ENCODE results near the gene FARS2.

The FARS2 gene

DNA sequence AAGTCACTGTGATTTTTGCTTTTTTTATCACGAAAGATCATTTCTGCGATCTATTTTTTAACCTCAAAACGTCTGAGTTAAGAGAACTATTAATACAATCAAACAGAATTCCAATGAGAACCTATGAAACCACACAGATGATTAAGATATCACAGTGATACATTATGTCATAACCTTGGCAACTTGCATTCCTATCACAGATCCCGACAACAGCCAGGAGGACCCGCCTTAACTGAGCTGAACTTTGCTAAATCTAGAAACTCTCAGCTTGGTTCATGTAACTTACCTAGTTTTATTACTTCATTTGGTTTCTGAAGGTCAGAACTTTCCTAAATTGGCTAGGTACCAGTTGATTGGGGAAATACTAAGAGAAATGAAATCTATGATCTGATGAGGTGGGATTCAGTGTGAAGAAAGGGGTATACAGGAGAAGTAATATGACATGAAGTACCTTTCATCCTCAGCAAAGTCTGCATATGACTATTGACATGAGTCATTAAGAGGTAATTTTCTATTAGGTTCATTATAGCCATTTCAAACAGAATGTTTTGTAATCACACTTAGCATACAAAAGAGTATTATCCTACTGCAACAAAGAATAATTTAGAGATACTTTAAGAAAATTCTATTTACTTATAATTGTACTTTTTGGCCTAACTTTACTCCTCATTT lies 11.7 kb upstream of the FARS2 start:
- DNase-seq = no peak

DNA sequence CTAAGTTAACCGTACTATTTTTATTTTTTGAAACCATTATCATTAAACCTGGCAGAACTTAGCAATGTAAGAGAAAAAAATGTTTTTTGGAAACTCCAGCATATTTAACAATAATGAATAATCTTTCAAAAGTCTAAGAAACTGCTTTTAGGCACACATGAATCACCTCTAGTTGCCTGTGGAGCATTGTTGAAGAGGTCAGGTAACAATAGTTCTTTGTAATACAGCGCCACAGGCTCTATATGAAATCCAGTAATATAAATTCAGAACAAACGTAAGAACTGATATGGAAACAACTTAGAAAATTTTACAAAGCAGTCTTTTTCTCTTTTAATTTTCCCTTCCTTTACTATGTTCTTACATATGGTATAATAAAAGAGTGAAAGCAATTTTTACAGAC lies 10.9 kb upstream of the FARS2 start:
- DNase-seq = no peak

DNA sequence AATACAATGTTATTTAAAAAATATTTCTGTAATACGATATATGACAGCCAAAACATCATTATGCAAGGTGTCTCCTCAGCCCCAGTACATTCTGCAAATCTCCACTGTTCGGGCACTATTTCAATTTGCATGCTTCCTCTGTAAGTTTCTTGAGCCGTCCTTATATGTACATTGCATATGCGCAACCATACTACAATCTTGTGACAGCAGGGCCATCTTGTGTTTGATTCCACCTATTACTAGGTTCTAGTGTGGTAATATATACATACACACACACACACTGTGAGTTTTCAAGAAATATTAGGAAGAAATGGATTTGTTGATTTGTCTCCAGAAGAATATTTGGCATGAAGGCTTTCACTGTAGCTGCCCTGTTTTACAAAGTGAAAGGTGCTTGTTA lies 10.4 kb upstream of the FARS2 start:
- no peak for DNase-seq

DNA sequence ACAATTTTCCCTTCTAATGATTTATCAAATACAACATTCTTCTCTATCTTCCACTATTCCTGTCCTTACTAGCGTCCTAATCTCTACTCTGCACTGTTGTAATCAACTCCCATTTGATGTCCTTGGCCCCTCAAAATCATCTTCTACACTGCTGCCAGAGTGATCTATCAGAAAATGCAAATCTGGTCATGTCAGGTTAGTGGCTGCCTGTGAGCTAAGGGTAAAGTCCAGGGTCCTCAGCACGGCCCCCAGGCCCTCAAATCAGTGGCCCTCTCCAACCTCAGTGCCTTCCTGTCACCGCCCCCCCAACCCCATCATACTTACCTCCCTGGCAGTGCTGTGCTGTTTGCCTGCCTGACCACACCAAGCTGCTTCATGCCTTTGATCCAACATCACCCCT lies 4.4 kb upstream of the FARS2 start:
- DNase-seq = no peak

DNA sequence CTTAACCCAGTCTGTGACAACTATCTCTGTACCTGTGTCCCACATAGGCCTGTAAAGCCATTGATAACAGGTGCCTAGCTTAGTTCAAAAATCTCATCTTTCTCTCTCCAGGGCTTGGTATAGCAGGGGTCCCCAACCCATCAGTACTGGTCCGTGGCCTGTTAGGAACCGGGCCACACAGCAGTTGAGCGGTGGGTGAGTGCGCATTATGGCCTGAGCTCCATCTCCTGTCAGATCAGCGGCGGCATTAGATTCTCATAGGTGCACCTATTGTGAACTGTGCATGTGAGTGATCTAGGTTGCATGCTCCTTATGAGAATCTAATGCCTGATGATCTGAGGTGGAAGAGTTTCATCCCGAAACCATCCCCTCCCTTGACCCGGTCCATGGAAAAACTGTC lies 3.9 kb upstream of the FARS2 start:
- DNase-seq = no peak

DNA sequence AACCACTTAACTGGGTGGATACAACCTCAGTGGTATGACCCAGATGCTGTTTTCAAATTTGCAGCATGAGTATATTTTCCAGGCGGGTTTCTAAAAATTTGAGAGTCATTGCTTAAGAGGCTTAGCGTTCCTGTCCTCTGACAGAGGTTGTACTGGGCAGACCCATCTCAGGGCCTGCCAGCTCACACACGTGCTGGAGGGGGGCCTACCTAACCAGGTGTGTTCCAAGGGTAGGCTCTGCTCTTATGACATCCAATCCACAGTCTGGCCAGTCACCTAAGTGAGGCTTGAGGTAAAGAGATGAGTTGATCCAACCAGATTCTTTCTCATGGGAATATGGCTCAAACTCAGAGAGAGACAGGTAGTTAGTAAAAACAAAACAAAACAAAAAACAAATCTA lies 1.9 kb upstream of the FARS2 start:
- no peak for DNase-seq

DNA sequence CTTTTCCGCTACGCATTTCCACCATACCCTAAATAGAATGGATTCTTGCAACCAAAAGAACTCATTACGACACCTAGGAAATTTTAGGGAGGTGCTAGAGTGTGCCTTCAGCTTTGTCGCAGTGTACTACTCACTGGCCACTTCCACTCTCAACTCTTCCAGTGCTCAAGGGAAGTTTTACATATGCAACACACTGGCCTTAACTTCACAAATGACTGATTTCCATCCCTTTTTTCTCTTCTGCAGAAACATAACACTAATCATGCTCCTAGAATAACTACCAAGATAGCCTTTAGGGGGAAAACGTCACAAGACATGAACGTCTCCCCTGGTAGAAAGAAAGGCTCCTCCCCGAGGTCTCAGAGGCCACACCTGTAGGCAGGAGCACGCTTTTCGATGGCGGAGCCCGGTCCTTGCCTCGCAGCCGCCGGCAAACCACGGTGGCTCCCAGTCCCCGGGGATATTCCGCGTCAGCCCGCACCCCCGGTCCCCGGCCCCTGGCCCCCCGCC lies 1.1 kb upstream of the FARS2 start:
- DNase-seq = peak in 7 of 14 donors; percentile 35 to 89 (median 72)

DNA sequence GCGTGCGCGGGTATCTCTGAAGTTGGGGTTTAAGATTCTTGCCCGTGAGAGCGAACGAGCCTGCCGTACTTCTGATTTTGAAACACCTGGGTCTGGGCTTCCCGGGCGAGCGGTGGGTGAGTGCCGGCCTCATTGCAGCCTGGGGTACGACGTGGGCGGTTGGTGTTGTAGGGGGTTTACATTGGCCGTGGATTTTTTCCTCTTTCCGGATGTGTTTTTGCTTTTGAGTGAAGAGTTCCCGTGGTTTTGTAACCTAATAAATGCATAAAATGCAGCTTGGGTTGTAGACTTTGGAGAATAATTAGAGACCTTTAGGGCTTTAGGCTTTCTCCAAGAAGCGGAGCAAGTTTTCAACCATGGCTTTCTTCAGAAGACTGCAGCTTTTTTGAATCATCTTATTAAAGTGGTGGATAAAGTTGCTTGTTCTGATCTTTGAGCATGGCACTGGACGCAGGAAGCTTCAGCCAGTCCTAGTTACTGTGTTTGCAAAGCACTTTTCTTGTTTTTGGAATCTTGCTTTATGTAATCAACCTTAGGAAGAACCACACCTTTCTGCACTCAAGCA lies 314 bp downstream of the FARS2 start:
- DNase-seq = no peak

DNA sequence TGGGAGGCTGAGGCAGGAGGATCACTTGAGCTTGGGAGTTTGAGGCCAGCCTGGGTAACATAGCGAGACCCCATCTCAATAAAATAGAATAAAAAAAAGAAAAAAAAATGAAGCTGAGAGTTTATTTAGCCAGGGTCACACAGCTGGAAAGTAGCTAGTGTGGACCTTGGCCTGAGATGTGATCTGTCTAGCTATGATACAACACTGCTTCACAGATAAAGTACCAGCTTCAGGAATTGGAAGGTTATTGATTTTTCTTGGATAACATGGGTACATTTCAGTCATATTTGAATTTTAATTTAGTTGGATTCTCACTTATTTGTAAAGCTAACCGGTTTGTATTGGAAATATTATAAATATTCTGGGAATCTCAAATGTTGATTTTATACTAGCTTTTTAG lies 5.1 kb downstream of the FARS2 start:
- DNase-seq = no peak

DNA sequence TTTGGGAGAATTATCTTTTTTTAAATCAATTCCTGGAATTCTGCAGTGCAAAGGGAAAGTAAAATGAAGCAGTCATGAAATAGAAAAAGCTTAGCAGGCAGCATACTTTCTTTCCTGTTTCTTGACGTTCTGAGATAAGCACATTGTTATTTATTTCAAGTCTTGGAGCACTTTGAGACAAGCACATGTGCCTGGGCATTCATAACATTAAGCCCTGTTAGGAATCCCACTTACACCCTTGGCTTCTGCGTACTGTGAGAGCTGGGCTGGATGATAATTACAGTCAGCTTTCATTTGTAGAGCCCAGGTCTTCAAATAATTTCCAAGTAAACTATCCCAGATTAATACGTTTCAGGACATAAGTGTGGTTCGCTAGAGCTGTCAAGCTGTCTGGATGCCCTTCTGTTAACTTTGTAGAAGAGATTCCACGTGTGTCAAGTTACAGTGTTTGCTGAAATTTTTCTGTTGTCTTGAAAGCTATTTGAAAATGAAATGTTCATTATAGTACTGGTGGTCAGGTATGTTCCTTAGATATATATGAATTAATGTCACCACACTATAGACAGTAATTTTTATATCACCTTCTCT lies 8.9 kb downstream of the FARS2 start:
- no peak for DNase-seq

DNA sequence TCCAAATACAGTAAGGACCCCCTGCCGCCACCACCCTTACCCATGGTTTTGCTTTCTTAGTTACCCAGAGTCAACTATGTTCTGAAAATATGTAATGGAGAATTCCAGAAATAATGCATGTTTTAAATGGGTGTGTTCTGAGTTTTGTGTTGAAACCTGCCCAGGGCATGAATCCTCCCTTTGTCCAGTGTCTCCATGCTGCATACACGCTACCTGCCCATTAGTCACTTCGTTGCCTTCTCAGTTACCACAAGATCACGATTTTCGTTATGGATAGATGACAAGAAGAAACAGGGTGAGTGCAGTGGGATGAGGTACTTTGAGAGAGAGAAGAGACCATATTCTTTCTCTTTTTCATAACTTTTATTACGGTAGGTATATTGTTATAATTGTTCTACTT lies 10.6 kb downstream of the FARS2 start:
- DNase-seq = no peak

DNA sequence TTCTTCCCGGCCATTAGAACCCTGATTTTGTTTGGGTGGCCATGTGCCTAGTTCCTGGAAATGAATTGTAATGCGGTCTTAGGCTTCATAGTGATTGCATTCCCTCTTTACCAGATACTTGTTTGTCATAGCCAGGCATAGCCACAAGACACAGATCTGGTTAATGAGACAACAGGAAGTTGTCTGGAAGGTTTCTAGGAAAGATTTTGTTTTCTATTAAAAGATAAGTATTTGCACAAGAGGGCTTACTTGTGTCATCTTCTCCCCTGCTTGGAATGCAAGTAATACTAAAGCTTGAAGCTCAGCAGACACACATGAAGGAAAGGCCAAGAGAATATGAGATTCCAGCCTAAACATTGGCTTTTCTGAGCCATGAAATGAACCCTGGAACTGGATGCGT lies 12.9 kb downstream of the FARS2 start:
- no peak for DNase-seq

DNA sequence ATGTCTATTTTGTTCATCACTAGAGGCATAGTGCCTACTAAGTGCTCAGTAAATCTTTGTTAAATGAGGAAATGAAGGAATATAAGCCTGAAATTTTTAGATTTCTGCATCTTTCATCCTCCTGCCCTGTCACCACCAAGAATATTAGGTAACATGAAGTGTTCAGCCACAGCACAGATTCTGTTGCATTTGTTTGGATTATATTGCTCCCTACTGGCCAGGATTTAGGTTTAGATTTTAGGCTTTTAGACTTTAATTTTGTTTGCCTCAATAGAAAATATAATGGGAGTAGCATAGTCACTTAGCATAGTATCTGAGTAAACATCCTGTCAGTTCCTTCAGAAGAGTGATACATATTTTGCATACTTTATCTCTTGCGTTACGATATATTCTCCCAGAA lies 14.2 kb downstream of the FARS2 start:
- no peak for DNase-seq

DNA sequence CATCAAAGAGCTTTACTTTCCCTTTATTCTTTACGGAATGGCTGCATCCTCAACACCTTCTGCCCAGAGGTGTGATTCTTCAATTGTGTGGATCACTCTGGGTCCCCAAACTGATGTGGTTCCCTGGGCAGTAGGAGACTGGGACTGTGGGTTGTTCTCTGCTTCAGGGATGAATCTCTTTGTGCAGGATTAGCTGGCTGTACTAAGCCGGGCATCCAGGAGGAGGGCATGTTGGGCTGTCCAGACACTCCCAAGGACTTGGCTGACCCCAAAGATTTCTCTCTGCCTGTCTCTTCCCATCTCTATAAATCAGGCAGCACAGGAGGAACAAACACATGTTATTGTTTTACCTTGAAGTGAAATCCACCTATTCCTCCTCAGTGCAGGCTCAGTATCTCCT lies 15.3 kb downstream of the FARS2 start:
- no peak for DNase-seq

DNA sequence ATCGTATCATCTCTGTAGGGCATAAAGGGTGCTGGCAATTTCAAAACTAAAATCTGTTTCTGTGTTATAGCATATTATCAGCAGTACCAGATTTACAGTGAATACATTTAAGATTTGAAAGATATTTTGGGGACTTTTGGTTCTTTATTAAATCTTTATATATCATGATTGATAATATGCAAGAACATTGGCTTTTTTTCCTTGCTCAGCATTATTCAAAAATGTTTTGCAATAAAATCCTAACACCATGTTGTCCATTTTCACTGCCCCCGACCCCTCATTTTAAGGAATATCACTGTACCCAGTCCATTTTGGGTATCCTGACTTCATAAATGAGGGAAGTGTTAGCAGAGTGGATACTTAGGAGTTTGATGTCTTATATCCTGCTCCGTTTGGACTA lies 16.3 kb downstream of the FARS2 start:
- no peak for DNase-seq

DNA sequence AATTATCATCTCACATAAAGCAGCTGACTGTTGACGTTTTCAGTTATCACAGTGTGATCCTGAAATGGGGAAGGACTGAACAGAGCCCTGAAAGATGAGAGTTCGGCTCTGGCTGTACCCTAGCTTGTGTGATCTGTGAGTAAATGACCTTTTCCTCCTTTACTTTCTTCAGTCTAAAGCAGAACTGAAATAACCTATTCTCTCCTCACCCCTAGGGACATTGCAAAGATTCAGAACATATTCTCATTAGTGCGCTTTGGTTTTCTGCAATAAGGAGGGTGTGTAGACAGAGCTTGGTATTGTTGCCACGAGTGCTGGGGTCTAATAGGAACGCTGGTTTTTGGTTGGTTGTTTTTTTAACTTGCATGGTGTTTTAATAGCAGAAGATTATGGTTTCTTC lies 16.7 kb downstream of the FARS2 start:
- DNase-seq = no peak

DNA sequence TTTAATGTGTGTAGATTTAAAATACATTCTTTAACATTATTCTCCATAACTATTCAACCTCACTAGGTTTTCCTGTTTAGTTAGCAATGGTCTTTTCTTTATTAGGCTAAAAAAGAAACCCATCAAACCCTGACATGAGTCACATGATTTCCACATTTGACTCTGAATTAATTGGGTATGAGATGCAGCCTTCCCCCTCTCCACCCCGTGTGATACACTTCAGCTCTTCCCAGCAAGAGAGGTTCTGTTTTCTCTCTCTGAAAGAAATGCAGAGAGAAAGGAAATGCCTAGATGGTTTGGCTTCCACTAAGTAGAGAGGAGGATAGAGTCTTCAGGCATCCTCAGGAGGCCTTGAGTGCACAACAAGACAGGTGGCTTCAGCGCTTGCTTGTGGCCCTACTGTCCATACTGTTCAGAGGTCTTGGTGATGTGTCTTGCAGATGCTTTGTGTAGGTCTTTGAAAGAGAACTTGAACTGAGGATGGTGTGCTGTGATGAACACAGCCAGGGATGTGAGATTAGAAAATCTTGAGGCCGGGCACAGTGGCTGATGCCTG lies 17.3 kb downstream of the FARS2 start:
- no peak for DNase-seq

DNA sequence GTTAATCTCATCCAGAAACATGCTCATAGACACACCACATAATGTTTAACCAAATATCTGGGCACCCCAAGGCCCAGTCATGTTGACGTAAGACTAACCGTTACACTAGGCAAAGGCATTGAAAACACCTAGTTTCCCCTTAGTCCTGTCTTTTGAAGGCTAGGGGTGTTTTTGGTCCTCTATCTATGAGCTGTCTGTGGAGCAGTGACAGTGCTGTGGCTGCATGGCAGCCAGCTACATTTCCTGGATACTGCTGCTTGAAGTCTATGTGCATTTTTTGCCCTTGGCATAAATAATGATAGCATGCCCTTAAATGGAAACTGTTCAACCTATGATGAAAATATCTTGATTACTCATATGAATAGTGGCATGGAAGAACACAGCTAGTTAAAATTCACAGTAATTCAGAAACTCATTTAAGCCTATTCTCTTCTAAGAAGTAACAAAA lies 18.6 kb downstream of the FARS2 start:
- no peak for DNase-seq

DNA sequence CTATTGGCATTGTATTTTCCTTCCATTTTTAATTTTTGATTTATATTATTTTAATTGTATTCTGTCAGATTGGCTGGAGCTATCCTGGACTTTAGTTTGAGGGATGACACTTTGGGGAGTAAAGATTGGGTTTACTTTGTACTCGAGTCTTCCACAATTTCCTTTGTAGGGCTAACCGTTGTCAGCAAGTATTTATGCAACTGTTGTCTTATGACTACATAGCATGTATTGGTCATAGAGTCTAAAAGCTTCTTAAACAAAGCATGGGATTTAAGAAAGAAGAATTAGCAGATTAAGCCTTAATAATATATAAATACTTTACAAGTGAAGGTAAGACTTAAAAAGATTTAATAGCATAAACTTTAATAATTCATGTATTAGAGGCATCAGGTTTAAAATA lies 19.6 kb downstream of the FARS2 start:
- DNase-seq = no peak

DNA sequence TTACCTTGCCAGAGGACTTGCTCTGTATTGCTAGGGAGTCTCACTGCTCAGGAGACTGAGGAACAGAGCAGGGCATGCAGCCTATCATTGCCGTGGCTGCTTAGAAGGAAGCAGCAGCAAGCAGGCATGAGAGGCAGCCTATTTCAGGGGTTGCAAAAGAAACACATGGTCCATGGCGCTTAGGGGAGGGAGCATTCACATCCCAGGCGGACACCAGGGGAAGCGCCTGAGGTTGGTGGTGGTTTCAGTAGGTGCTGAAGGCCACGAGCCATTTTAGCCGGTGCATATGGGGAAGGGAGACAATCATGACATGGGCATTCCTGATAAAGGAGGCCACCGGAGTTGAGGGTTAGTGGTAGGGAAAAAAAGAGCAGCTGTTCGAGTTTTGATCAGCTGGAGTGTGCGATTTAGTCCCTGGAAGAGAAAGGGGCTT lies 20.9 kb downstream of the FARS2 start:
- no peak for DNase-seq

DNA sequence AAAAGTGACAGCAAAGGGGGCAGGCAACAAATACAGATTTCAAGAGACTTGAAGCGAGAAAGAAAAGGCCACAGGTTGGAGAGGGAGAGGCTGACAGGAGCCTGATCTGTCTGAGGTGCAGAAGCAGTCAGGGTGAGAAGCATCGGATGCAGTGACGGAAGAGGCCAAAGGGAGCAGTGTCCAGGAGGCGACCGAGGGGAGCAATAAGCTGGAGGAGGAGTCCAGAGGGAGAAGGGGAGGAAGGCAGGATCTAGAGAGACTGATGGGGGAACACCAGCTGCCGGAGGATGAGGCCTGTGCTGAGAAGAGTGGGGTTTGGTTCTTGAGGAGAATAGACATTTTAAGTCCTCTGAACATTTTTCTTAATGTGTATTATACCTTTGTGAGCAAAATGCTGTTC lies 23.8 kb downstream of the FARS2 start:
- DNase-seq = no peak

DNA sequence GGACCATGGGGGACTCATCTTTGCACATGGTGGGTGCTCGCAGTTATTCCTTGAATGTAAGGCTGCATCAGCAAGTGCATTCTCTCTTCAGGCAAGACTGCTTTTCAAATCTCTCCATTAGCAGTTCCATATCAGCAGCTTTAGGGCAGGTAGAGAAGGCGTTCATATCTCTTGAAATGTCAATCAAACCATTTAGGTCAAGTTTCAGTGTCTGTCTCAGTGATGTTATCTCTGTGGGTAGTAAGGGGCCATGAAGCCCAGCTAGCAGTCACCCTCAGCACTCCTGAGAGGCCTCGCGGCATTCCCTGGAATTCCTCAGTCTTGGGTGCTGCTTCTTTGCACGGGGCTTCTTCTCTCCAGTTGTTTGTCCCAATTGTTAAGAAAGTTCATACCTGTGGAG lies 24.2 kb downstream of the FARS2 start:
- DNase-seq = no peak

DNA sequence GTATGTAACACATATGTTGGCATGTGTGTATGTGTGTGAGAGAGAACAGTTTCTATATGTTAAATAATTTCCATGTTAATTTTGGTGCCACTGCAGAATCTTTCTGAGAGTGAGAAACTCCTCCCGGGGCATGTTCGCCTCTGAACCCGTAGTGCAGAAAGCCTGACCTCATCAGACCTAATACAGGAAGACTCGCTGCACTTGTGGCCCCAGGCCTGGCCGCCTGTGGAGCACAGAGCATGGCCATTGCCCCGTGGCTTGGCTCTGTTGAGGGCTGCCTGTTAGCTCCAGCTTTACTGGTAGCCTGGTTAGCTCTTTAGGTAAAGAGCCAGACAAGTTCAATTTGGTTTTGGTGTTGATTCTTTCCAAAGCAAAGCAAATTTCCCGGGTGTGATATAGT lies 25.5 kb downstream of the FARS2 start:
- no peak for DNase-seq
